Lower leg skin (tissue), 4 donors: Measurements from ENCODE around the gene SLC35F3. TPM values are rescaled to one million over a fixed set of nuclear protein-coding genes. Genes with fewer than 3 reads are reported as not detected.

Experiments
- DNase-seq, 2 donors: peaks; one replicate each; pipeline ENCODE4 v3.0.0-alpha.2; 2019; ENCODE audit warnings: low spot score in 2 of 2
- H3K4me3 ChIP-seq: fragments of 200-600 bp; sonication (generic); 2 replicates; pipeline ENCODE4 v1.5.1; 2017; ENCODE audit warnings: mild to moderate bottlenecking, low read depth; ENCODE audit not compliant: poor library complexity, severe bottlenecking
- POLR2A ChIP-seq, 2 donors: fragments of 450-650 bp; IDR thresholded peaks; one replicate each; pipeline ENCODE4 v1.6.1; 2016 to 2017; ENCODE audit warnings: antibody characterized with exemption in 2 of 2, mild to moderate bottlenecking in 1 of 2, moderate library complexity in 1 of 2
- WGBS, 2 donors: methylation state at CpG; one replicate each; pipeline ENCODE4 v1.1.5; 2018; 5-methylcytosine and 5-hydroxymethylcytosine counted together
- intact Hi-C: fragments of 100-400 bp; cut with DNase I; formaldehyde crosslinking; loops from one replicate; pipeline ENCODE4 v1.15.0; 2023; ENCODE audit warnings: low total_unique reads
- total RNA-seq, 4 donors: library from RNA; depleted of rRNA; stranded (reverse); fragments of >200 nt; gene quantifications; one replicate each; pipeline ENCODE4 v1.1.0, GENCODE V29; 2016
- TF ChIP-seq, protein P1 (sequence below), 3 donors: fragments of 450-650 bp; IDR thresholded peaks; one replicate each; pipeline ENCODE4 v1.5.1; 2016; ENCODE audit warnings: antibody characterized with exemption in 3 of 3, mild to moderate bottlenecking in 3 of 3, moderate library complexity in 2 of 3

Gene SLC35F3
- total RNA-seq, 4 donors from 2014 or later: 0.42 to 0.83 (median 0.64) TPM

DNA sequence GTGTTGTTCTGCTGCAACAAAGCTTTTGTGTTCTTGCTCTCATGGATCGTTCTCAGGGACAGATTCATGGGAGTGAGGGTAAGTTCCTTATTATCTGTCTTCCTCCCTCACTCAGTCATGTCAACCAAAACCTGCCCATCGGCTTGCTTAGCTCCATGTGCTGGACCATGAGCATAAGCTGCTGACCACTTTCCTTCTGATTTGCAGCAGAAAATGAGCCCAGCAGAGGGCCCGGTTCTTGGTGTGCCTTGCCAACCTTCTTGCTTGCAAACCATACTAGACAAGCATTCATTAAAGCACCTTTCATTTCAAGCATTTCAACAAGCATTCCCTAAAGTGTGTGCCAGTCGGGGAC, 404.7 kb downstream of the SLC35F3 start:
- H3K4me3 ChIP-seq: no peak overlapping the region
- TF ChIP-seq, protein P1, sequence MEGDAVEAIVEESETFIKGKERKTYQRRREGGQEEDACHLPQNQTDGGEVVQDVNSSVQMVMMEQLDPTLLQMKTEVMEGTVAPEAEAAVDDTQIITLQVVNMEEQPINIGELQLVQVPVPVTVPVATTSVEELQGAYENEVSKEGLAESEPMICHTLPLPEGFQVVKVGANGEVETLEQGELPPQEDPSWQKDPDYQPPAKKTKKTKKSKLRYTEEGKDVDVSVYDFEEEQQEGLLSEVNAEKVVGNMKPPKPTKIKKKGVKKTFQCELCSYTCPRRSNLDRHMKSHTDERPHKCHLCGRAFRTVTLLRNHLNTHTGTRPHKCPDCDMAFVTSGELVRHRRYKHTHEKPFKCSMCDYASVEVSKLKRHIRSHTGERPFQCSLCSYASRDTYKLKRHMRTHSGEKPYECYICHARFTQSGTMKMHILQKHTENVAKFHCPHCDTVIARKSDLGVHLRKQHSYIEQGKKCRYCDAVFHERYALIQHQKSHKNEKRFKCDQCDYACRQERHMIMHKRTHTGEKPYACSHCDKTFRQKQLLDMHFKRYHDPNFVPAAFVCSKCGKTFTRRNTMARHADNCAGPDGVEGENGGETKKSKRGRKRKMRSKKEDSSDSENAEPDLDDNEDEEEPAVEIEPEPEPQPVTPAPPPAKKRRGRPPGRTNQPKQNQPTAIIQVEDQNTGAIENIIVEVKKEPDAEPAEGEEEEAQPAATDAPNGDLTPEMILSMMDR (IDR thresholded peaks at IDR 0.05): no peak
- WGBS, 2 donors: 68 to 73% methylated on average over 4 of the region's 4 CpGs
- intact Hi-C loops: loop anchor here (5.0 kb wide), 1 partner anchor 192 kb away; no protein-coding TSS in a partner anchor
- DNase-seq: no peak

DNA sequence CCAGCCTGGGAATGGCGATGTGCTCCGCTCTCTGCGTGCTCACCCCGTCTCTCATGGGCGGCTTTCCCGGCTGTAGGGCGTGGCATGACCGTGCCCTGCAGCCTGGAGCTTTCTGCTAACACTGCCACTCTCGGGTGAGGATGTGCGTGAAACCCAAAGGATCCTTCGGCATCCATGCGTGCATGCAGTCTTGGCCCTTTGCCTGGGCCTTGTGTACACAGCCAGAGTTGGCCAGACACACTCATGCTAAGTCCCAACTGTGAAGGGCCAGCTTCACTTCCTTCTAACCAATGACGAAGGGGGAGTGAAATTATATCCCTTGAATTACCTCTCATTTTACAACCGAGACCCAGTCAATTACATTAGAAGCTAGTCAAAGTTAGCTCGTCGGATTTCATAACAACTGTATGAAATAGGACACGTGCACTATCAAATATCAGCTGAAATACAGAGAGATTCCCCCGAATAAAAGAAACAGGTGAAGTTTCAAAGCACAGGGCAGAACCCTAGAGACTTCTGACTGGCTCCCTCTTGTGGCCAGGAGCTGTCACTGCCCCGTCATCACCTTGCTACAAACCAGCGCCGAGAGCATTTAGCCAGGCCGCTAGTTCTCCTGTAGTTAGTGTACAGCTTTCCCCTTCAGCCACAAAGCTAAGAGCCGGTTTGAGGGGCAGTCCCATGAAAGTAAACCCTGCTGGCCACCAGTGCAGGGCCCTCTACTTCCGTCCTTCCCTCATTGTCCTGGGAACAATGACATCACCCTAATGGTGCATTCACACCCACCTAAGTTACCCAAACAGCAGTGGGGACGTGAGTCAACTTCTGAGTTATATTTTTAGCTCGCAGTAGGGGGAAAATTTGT, 405.4 kb downstream of the SLC35F3 start:
- WGBS, 2 donors: 34 to 40% methylated on average over 24 to 26 of the region's 26 CpGs
- intact Hi-C loops: loop anchor here (5.0 kb wide), 1 partner anchor 193 kb away; no protein-coding TSS in a partner anchor
- no peak overlapping the region for H3K4me3 ChIP-seq
- TF ChIP-seq, protein P1 (IDR thresholded peaks at IDR 0.05): peak in 1 of 3 donors; percentile 47
- no peak for TF ChIP-seq POLR2A (IDR thresholded peaks at IDR 0.05)
- peak; percentile 40 to 89 for DNase-seq

DNA sequence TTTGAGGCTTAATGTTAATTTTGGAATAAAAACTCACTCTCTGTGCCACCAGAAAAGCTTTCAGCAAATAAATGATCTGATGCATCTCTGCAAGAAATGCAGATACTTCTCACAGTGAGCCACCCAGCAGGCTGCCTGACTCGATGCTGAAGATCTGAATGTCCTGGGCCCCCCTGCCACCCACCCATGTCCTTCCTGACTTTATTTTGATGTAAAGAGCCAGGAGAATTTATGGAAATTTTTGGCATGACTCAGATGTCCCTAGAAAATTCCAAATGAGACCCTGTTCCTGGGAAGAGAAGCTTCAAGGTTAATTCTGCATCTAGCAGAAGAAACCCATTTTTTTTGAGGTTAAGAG, 406.0 kb downstream of the SLC35F3 start:
- 61 to 64% methylated on average over 1 of the region's 1 CpG for WGBS, 2 donors
- DNase-seq: no peak
- intact Hi-C loops: no loop called here

DNA sequence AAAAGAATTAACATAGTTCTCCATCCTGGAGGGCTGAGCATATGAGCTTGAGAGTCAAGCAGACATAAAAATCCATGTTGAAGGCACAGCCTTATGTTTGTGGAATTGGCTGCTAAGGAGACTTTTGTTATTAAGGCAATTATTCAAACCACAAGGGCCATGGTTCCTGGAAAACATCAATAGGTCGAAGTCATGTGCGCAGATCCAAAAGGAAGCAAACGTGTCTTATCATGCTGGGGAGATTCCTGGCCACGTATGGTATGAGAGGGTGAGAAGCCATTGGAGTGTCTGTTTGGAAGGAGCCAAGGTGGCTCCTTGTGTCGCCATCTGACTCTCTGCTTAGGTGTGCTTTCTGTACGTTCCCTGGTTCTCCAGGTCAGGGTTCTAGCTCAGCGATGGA, 406.9 kb downstream of the SLC35F3 start:
- 61 to 74% methylated on average over 7 of the region's 7 CpGs for WGBS, 2 donors
- no peak for DNase-seq
- intact Hi-C loops: no loop called here

More for the DNA sequence above, 406.0 kb downstream of the SLC35F3 start:
- no peak overlapping the region for H3K4me3 ChIP-seq
- no peak for TF ChIP-seq POLR2A (IDR thresholded peaks at IDR 0.05)
- TF ChIP-seq, protein P1 (IDR thresholded peaks at IDR 0.05): no peak

DNA sequence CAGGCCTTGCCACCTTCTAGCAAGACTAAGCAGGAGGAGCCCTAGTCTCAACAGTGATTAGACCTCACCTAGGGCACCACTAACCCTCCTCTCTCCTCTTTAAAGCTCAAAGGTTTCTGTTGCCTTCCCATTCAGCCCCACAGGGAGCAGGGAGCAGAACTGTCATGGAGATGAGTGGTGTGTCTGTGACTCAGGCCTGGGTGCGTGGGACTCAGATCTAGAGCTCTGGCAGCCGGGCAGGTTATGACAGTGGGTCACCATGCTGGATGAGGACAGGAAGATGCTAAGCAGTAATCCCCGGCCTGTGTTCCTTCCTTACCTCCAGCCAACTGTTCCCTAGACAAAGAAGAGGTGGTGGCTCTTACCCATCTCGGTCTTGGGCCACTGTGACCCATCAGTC, 408.7 kb downstream of the SLC35F3 start:
- 87 to 95% methylated on average over 4 of the region's 4 CpGs for WGBS, 2 donors
- no peak for DNase-seq
- H3K4me3 ChIP-seq: no peak overlapping the region
- TF ChIP-seq POLR2A (IDR thresholded peaks at IDR 0.05): no peak
- TF ChIP-seq, protein P1 (IDR thresholded peaks at IDR 0.05): no peak
- intact Hi-C loops: no loop called here

More for the DNA sequence above, 406.9 kb downstream of the SLC35F3 start:
- no peak overlapping the region for H3K4me3 ChIP-seq
- TF ChIP-seq, protein P1 (IDR thresholded peaks at IDR 0.05): no peak
- no peak for TF ChIP-seq POLR2A (IDR thresholded peaks at IDR 0.05)
